Trophoblast cell (in vitro differentiated cells and primary cell): ENCODE results near the gene ZNF410.
A peak's percentile ranks its signal among the peaks of the same experiment; 100 is the strongest.
"Not testable (repeated sequence)": the region's sequence is repeated elsewhere in the genome, so short reads cannot be mapped to it uniquely, and the experiment has no call there.

Experiments used
- DNase-seq, 2 donors: peaks; one replicate each; pipeline ENCODE4 v3.0.0-alpha.2; 2016
- H2AFZ ChIP-seq: 2 replicates; pipeline ENCODE4 v1.6.1; 2013; ENCODE audit warnings: low read length, moderate library complexity, mild to moderate bottlenecking; ENCODE audit not compliant: insufficient read depth, poor library complexity
- H2AK5ac ChIP-seq: 2 replicates; pipeline ENCODE4 v1.6.1; 2013; ENCODE audit warnings: mild to moderate bottlenecking, low read length
- H2BK120ac ChIP-seq: 2 replicates; pipeline ENCODE4 v1.6.1; 2013; ENCODE audit warnings: low read length, mild to moderate bottlenecking, moderate library complexity; ENCODE audit not compliant: insufficient read depth, poor library complexity
- H2BK12ac ChIP-seq: 2 replicates; pipeline ENCODE4 v1.6.1; 2013; ENCODE audit warnings: mild to moderate bottlenecking, low read length, moderate library complexity
- H2BK5ac ChIP-seq: 2 replicates; pipeline ENCODE4 v1.6.1; 2013; ENCODE audit warnings: low read length, low read depth, moderate library complexity, mild to moderate bottlenecking; ENCODE audit not compliant: poor library complexity
- H3K14ac ChIP-seq: 2 replicates; pipeline ENCODE4 v1.6.1; 2013; ENCODE audit warnings: mild to moderate bottlenecking, low read length
- H3K18ac ChIP-seq: 2 replicates; pipeline ENCODE4 v1.6.1; 2013; ENCODE audit warnings: mild to moderate bottlenecking, low read length
- H3K23ac ChIP-seq: 2 replicates; pipeline ENCODE4 v1.6.1; 2013; ENCODE audit warnings: low read length
- H3K27ac ChIP-seq: 2 replicates; pipeline ENCODE4 v1.5.1; 2013; ENCODE audit warnings: low read depth, mild to moderate bottlenecking, inconsistent platforms, low read length, moderate library complexity
- H3K27me3 ChIP-seq: 2 replicates; pipeline ENCODE4 v1.6.1; 2013; ENCODE audit warnings: inconsistent platforms, mild to moderate bottlenecking, low read length, moderate library complexity; ENCODE audit not compliant: insufficient read depth
- H3K36me3 ChIP-seq, 2 experiments: 1 replicate in 1 of 2; 2 replicates in 1 of 2; pipeline ENCODE4 v1.6.1; 2013; ENCODE audit warnings: low read length in 2 of 2, mild to moderate bottlenecking in 2 of 2, moderate library complexity in 1 of 2; ENCODE audit not compliant: insufficient read depth in 2 of 2, control insufficient read depth in 1 of 2
- H3K4ac ChIP-seq: 2 replicates; pipeline ENCODE4 v1.6.1; 2013; ENCODE audit warnings: low read depth, mild to moderate bottlenecking, low read length, moderate library complexity
- H3K4me1 ChIP-seq, 2 experiments: 1 replicate in 1 of 2; 2 replicates in 1 of 2; pipeline ENCODE4 v1.6.1; 2013; ENCODE audit warnings: low read length in 2 of 2, mild to moderate bottlenecking in 2 of 2, moderate library complexity in 1 of 2; ENCODE audit not compliant: insufficient read depth in 2 of 2, control insufficient read depth in 1 of 2
- H3K4me2 ChIP-seq: 2 replicates; pipeline ENCODE4 v1.6.1; 2013; ENCODE audit warnings: inconsistent platforms, mild to moderate bottlenecking, low read length, moderate library complexity
- H3K4me3 ChIP-seq: 2 replicates; pipeline ENCODE4 v1.5.1; 2013; ENCODE audit warnings: mild to moderate bottlenecking, low read depth, low read length, inconsistent platforms
- H3K79me1 ChIP-seq: one replicate; pipeline ENCODE4 v1.6.1; 2013; ENCODE audit warnings: low read length
- H3K79me2 ChIP-seq: 2 replicates; pipeline ENCODE4 v1.6.1; 2013; ENCODE audit warnings: low read length, mild to moderate bottlenecking; ENCODE audit not compliant: control insufficient read depth, insufficient read depth, poor library complexity
- H3K9ac ChIP-seq: 2 replicates; pipeline ENCODE4 v1.6.1; 2013; ENCODE audit warnings: mild to moderate bottlenecking, low read length
- H3K9me3 ChIP-seq: 2 replicates; pipeline ENCODE4 v1.6.1; 2013; ENCODE audit warnings: low read depth, mild to moderate bottlenecking, control low read depth, inconsistent platforms, low read length; ENCODE audit not compliant: insufficient read depth
- H4K12ac ChIP-seq: 2 replicates; pipeline ENCODE4 v1.6.1; 2013; ENCODE audit warnings: low read depth, mild to moderate bottlenecking, low read length, moderate library complexity
- H4K8ac ChIP-seq: 2 replicates; pipeline ENCODE4 v1.6.1; 2013; ENCODE audit warnings: low read depth, mild to moderate bottlenecking, low read length, moderate library complexity
- H4K91ac ChIP-seq: one replicate; pipeline ENCODE4 v1.6.1; 2013; ENCODE audit warnings: low read depth, mild to moderate bottlenecking, low read length, moderate library complexity
- WGBS: extraction: QIAGEN DNeasy Blood & Tissue Kit; methylation state at CpG from one replicate; pipeline ENCODE4 v1.1.7; 2013; ENCODE audit warnings: missing lambda C conversion rate; ENCODE audit not compliant: insufficient read length, insufficient coverage; ENCODE audit errors: extremely low coverage; 5-methylcytosine and 5-hydroxymethylcytosine counted together

Gene ZNF410

GRCh38 chr14:73889376-73889775, 2.7 kb downstream of the ZNF410 start:
- H3K18ac ChIP-seq, result no peak overlapping the region
- no peaks in the 10 kb centered on the region for H3K27me3 ChIP-seq
- no peak overlapping the region for H3K4me3 ChIP-seq
- no peak overlapping the region for H3K9ac ChIP-seq
- peaks cover 9% of the 10 kb centered on the region for H3K79me2 ChIP-seq
- peak overlapping the region; percentile 93 for H3K4ac ChIP-seq
- no peak for DNase-seq
- no peak overlapping the region for H3K27ac ChIP-seq
- H2BK5ac ChIP-seq, result no peak overlapping the region
- H4K12ac ChIP-seq, result no peak overlapping the region
- H4K91ac ChIP-seq, result no peak overlapping the region
- no peak overlapping the region for H4K8ac ChIP-seq
- no peak overlapping the region for H3K4me2 ChIP-seq
- H3K79me1 ChIP-seq, result peaks cover 10% of the 10 kb centered on the region
- no CpG with 5 or more reads among the region's 5 CpGs for WGBS
- H2AFZ ChIP-seq, result no peak overlapping the region
- no peak overlapping the region for H2BK12ac ChIP-seq
- H3K36me3 ChIP-seq, result peaks cover 2 to 6% of the 10 kb centered on the region in 2 experiments
- H3K14ac ChIP-seq, result no peak overlapping the region
- no peaks in the 10 kb centered on the region for H3K9me3 ChIP-seq
- H2BK120ac ChIP-seq, result no peak overlapping the region
- H3K4me1 ChIP-seq, result peaks cover 0 to 3% of the 10 kb centered on the region in 2 experiments
- H2AK5ac ChIP-seq, result no peak overlapping the region
- no peak overlapping the region for H3K23ac ChIP-seq

DNA sequence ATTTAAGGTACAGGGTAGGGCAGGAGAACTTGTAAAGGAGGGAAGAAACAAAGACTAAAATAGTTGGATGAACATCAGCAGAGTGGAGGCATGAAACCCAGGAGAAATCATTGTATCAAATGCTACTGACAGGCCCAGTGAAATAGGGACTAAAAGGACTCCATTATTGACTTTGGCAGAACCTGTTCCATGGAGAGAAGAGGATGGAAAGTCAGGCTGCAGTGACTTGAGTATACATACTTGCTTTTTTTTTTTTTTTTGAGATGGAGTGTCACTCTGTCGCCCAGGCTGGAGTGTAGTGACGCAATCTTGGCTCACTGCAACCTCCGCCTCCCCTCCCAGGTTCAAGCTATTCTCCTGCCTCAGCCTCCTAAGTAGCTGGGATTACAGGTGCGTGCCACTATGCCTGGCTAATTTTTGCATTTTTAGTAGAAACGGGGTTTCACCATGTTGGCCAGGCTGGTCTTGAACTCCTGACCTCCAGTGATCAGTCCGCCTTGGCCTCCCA, 7.6 kb downstream of the ZNF410 start:
- not testable (repeated sequence) for H3K4me2 ChIP-seq, H2BK12ac ChIP-seq, H2AFZ ChIP-seq, H3K4me3 ChIP-seq, H2BK5ac ChIP-seq, H2AK5ac ChIP-seq, H3K27me3 ChIP-seq, H4K91ac ChIP-seq, H4K8ac ChIP-seq, H4K12ac ChIP-seq, H3K9me3 ChIP-seq, H2BK120ac ChIP-seq, H3K18ac ChIP-seq, H3K79me2 ChIP-seq, H3K14ac ChIP-seq, H3K27ac ChIP-seq, H3K23ac ChIP-seq, DNase-seq, H3K4ac ChIP-seq, H3K79me1 ChIP-seq, H3K4me1 ChIP-seq, H3K9ac ChIP-seq
- WGBS, result no CpG with 5 or more reads among the region's 6 CpGs
- H3K36me3 ChIP-seq, result peaks cover 12 to 34% of the 10 kb centered on the region in 2 experiments

DNA sequence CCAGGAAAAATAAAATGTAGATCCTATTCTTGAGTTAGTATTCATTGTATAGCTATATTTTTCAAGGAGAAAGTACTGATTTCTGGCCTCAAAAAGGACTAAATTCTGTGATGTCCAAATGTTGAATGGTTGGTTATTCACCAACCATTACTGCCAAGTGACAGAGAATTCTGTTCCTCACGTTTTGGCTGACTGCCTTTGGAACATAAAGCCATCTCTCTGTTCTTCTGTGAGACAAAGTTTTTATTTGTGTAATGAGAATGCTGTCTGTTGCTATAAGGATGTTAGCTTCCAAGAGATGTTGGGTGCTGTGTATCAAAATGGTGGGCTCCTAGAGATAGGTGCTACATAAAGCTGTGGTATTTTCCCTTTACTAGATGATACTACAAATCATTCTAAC, 9.3 kb downstream of the ZNF410 start:
- WGBS, result no CpG with 5 or more reads among the region's 1 CpG
- no peak overlapping the region for H2AK5ac ChIP-seq
- no peaks in the 10 kb centered on the region for H3K79me1 ChIP-seq
- H2BK120ac ChIP-seq, result no peak overlapping the region
- no peaks in the 10 kb centered on the region for H3K9me3 ChIP-seq
- H3K4ac ChIP-seq, result no peak overlapping the region
- no peak overlapping the region for H3K4me3 ChIP-seq
- H3K4me2 ChIP-seq, result no peak overlapping the region
- H2AFZ ChIP-seq, result no peak overlapping the region
- no peak overlapping the region for H2BK5ac ChIP-seq
- no peaks in the 10 kb centered on the region for H3K79me2 ChIP-seq
- DNase-seq, result no peak
- H3K27me3 ChIP-seq, result no peaks in the 10 kb centered on the region
- H3K27ac ChIP-seq, result no peak overlapping the region
- H3K23ac ChIP-seq, result no peak overlapping the region
- peaks cover 18 to 45% of the 10 kb centered on the region in 2 experiments for H3K36me3 ChIP-seq
- H3K4me1 ChIP-seq, result no peaks in the 10 kb centered on the region
- no peak overlapping the region for H4K91ac ChIP-seq
- no peak overlapping the region for H3K18ac ChIP-seq
- no peak overlapping the region for H4K8ac ChIP-seq
- no peak overlapping the region for H3K14ac ChIP-seq
- no peak overlapping the region for H4K12ac ChIP-seq
- no peak overlapping the region for H3K9ac ChIP-seq
- no peak overlapping the region for H2BK12ac ChIP-seq

- Histone ChIP-seq H3K27me3 (no peaks in the 10 kb centered on the region), H4K12ac (no peak overlapping the region), H3K14ac (no peak overlapping the region), H2BK120ac (no peak overlapping the region), H2AK5ac (no peak overlapping the region), H2BK12ac (no peak overlapping the region), H4K8ac (no peak overlapping the region), H3K23ac (no peak overlapping the region), H4K91ac (no peak overlapping the region), H3K18ac (no peak overlapping the region), H3K4me2 (no peak overlapping the region), H3K79me1 (no peaks in the 10 kb centered on the region), H3K79me2 (no peaks in the 10 kb centered on the region), H3K36me3 (peaks cover 20 to 45% of the 10 kb centered on the region in 2 experiments), H3K9ac (no peak overlapping the region), H3K27ac (no peak overlapping the region), H2AFZ (no peak overlapping the region), H3K4me1 (no peaks in the 10 kb centered on the region), H3K4me3 (no peak overlapping the region), H3K9me3 (no peaks in the 10 kb centered on the region), H3K4ac (no peak overlapping the region), H2BK5ac (no peak overlapping the region)
- no peak for DNase-seq
- no CpG with 5 or more reads among the region's 1 CpG for WGBS
Observed at GRCh38 chr14:73896521-73896920, 9.9 kb downstream of the ZNF410 start.
